ENCODE results near the gene FAM193B. TPM values are rescaled to one million over a fixed set of nuclear protein-coding genes. Genes with fewer than 3 reads are reported as not detected.

The FAM193B gene
- total RNA-seq, 2 experiments from 2014 or later = 71.4 to 76.7 TPM

DNA sequence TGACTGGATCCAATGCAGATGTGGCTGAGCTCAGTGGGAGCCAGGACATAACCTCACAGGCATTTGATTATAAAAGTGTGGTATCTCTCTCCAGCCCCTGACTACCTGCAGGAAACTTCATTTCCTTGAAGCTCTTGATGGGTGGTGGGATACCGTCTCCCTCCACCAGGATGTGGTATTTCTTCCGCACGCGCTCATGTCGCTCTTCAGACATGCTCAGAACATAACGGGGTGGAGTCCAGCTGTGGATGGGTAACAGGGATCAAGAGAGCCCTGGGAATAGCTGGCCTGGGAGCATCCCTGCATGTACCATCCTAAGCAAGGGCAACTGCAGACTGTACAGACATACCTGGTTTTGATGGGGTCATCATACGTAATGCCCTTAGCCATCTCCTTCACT lies 38.8 kb downstream of the FAM193B start:
- Mint-ChIP-seq H3K4me1 (ENCODE audit: low read depth) (peaks cover 45% of the 10 kb centered on the region), H3K36me3 (ENCODE audit: low read depth) (peaks cover 70% of the 10 kb centered on the region), H3K27ac (peak overlapping the region; percentile 42), H3K9me3 (no peaks in the 10 kb centered on the region), H3K27me3 (no peaks in the 10 kb centered on the region), H3K4me3 (peak overlapping the region; percentile 92)
- DNase-seq (no peak), ATAC-seq (no peak)
- intact Hi-C loops (cut with micrococcal nuclease) = no loop called here
- ChIA-PET CTCF (interaction anchor here (1.4 to 9.4 kb wide), 4 partner anchors 14 to 212 kb away, joined by 3 to 65 read pairs (median 5); partner anchors contain the start of genes PRELID1 and RAB24), POLR2A (interaction anchor here (0.6 to 2.8 kb wide), 11 partner anchors 9 to 111 kb away, joined by 3 to 9 read pairs (median 3); partner anchors contain the start of genes GRK6 and PDLIM7)
- TF ChIP-seq, protein P1, sequence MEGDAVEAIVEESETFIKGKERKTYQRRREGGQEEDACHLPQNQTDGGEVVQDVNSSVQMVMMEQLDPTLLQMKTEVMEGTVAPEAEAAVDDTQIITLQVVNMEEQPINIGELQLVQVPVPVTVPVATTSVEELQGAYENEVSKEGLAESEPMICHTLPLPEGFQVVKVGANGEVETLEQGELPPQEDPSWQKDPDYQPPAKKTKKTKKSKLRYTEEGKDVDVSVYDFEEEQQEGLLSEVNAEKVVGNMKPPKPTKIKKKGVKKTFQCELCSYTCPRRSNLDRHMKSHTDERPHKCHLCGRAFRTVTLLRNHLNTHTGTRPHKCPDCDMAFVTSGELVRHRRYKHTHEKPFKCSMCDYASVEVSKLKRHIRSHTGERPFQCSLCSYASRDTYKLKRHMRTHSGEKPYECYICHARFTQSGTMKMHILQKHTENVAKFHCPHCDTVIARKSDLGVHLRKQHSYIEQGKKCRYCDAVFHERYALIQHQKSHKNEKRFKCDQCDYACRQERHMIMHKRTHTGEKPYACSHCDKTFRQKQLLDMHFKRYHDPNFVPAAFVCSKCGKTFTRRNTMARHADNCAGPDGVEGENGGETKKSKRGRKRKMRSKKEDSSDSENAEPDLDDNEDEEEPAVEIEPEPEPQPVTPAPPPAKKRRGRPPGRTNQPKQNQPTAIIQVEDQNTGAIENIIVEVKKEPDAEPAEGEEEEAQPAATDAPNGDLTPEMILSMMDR (IDR thresholded peaks at IDR 0.05) = no peak

DNA sequence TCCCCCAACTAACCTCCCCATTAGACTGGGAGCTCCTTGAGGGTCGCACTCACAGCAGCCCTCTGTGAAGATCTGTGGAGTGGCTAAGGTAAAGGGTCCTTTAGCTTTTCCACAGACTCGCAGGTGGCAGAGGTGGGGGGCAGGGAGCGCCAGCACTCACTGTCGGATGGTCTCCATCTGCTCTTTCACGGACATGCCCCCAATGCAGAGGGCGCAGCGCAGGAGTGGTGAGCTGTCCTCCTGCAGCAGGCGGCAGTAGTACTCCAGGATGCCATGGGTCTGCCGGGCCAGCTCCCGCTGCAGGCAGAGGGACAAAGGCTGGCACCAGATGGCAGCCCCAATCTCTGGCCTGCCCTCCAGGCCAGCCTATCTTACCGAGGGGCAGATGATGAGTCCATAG lies 39.8 kb downstream of the FAM193B start:
- H3K9me3 Mint-ChIP-seq = no peaks in the 10 kb centered on the region
- ChIA-PET CTCF (interaction anchor here (9.4 kb wide), 1 partner anchor 13 kb away, joined by 65 read pairs; no protein-coding TSS in a partner anchor), POLR2A (interaction anchor here (1.0 to 2.8 kb wide), 3 partner anchors 12 to 110 kb away, joined by 3 to 9 read pairs (median 3); no protein-coding TSS in a partner anchor)
- no peak for ATAC-seq
- DNase-seq = no peak
- peaks cover 45% of the 10 kb centered on the region for H3K4me1 Mint-ChIP-seq (ENCODE audit: low read depth)
- TF ChIP-seq, protein P1 (IDR thresholded peaks at IDR 0.05) = no peak
- intact Hi-C loops (cut with micrococcal nuclease) = no loop called here
- peak overlapping the region; percentile 92 for H3K4me3 Mint-ChIP-seq
- no peaks in the 10 kb centered on the region for H3K27me3 Mint-ChIP-seq
- no peak overlapping the region for H3K27ac Mint-ChIP-seq
- H3K36me3 Mint-ChIP-seq (ENCODE audit: low read depth) = peaks cover 76% of the 10 kb centered on the region

DNA sequence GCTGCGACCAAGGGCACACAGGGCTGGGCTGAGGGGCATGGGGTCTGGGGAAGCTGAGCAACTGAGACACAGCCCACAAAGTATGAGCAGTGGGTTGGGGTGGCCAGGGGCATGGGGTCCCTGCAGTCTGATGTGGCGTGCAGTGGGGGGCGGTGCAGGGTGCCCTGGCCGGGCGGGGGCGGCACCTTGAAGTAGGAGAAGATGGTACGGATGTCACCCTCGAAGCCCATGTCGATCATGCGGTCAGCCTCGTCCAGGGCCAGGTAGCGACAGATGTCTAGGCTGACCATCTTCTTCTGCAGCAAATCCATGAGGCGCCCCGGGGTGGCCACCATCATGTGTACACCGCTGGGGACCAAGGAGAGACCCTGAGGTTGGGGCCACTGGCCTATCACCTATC lies 40.9 kb downstream of the FAM193B start:
- Mint-ChIP-seq H3K27ac (no peak overlapping the region), H3K36me3 (ENCODE audit: low read depth) (peaks cover 71% of the 10 kb centered on the region), H3K4me1 (ENCODE audit: low read depth) (peaks cover 41% of the 10 kb centered on the region), H3K4me3 (no peak overlapping the region), H3K27me3 (no peaks in the 10 kb centered on the region), H3K9me3 (no peaks in the 10 kb centered on the region)
- CTCF ChIA-PET = interaction anchor here (9.4 kb wide), 1 partner anchor 12 kb away, joined by 65 read pairs; no protein-coding TSS in a partner anchor
- ATAC-seq (no peak), DNase-seq (no peak)
- intact Hi-C loops (cut with micrococcal nuclease) = no loop called here
- POLR2A ChIA-PET = no interaction called here
- TF ChIP-seq, protein P1 (IDR thresholded peaks at IDR 0.05) = no peak

DNA sequence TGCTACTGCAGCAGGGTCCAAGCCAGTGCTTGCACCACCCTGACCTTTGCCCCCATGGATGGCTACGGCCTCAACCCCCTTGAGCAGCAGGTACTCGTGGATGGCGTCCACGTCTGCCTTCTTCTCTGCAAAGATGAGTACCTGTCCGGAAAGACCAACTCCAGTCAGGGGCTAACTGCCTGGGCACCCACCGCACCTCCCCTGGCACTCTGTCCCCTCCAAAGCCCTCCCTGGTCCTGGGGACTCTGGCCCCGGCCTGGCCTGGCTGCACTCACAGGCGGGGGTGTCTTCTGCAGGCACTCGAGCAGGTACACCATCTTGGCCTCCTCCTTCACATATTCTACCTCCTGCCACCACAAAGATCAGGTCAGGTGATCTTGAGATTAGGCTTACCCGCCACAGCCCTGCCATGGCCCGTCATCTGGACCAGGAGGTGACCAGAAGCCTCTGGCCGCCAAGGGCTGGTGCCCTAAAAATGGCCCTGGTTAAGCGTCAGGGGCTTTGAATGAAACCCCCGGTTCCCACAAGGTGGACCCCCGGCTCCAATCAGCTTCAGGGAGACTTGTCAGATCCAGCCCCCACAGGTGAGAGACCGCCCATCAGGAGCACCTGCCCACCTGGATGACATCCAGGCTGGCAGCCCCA lies 41.5 kb downstream of the FAM193B start:
- DNase-seq (no peak), ATAC-seq (no peak)
- CTCF ChIA-PET = interaction anchor here (9.4 kb wide), 1 partner anchor 11 kb away, joined by 65 read pairs; no protein-coding TSS in a partner anchor
- intact Hi-C loops (cut with micrococcal nuclease) = no loop called here
- Mint-ChIP-seq H3K27me3 (no peaks in the 10 kb centered on the region), H3K4me3 (no peak overlapping the region), H3K9me3 (no peaks in the 10 kb centered on the region), H3K27ac (no peak overlapping the region), H3K4me1 (ENCODE audit: low read depth) (peaks cover 41% of the 10 kb centered on the region), H3K36me3 (ENCODE audit: low read depth) (peaks cover 71% of the 10 kb centered on the region)
- POLR2A ChIA-PET = no interaction called here
- TF ChIP-seq, protein P1 (IDR thresholded peaks at IDR 0.05) = no peak
